NCI-H1436 (cell line): ENCODE measurements around the gene U2AF1.
"Not testable (repeated sequence)": the region's sequence is repeated elsewhere in the genome, so short reads cannot be mapped to it uniquely, and the experiment has no call there.

ENCODE experiments used
- DNase-seq: peaks from one replicate; lab custom pipeline; 2025; lab: John Stamatoyannopoulos, UW

U2AF1 gene

DNA sequence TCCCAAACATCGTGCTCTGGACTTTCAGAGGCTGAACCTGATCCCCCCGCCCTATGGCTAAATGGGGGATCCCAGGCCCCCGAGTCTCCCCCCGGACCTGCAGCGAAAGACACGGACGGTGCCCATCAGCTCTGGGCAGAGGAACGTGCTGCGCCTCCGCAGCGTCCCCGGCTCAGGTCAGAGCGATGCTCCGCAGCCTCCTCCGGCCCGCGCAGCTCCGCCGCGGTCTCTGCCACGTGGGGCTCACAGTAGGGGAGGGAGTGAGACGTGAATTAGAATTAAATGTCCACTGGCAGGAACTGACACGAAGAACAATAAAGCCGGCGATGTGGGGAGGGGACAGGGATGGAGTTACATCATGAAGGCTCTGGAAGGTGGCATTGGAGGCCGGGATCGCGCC is 30.7 kb downstream of the U2AF1 start:
- DNase-seq = not testable (repeated sequence)

DNA sequence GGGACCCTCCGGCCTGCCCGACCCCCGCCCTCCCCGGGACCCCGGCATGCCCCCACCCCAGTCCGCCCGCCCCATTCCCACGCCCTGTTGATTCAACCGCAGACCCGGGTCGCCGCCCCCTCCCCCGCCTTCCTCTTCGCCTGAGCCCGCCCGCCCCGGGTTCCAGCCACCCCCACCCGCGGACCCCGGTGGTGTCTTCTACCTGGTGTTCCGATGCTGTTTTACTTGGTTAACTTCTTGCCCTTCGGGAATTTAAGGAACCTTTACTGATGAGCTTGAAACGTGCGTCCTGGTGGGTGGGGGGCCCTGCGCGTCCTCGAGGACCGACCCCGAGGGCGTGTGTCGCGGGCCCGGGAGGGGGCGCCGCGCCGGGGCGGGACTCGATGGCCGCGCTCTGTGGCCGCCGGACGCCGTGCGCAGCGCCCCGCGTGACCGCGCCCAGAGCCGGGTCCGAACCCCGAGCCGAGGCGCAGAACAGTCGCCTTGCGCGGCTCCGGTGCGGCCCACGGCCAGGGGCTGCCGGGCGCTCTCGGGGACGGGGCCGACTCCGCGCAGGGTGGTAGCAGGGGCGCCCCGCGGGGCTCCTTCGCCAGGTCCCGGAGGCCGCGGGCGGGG is 31.2 kb downstream of the U2AF1 start:
- not testable (repeated sequence) for DNase-seq

DNA sequence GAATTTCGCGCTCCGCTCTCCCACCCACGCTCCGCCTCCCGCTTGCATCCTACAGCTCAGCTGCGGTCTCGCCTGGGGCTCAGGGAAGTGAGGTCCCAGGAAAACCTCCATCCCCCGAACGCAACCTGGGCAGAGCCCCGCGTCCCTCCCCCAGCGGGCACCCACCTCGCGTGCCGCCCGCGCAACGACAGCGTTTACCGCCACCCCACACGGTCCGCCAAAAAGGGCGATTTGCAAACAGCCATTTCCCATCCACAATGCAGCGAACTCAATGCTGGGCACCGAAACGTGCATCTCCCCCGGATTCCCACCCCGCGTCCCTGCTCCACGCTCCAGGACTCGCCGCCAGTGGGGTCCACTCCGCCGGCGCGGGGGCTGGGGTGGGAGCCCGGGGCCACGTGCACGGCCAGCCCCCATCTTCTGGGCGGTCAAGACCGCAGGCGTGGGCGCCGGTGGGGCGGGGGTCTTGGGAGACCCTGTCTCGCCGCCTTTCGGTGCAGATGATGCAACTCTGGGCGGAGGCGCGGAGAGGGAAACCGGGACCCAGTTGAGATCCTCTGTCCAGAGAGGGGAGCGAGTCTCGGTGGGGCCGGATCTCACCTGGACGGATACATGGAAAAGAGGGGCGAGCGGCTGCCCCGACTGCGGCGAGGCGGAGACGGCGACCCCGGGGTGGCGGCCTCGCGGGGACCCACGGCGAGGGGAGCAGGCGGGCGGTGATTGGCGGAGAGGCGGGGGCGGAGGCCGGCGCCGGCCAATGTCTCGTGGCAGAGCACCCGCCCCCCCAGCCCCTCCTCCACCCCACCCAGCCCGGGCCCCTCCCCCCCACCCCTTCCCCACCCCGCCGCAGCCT is 32.0 kb downstream of the U2AF1 start, which contains the start of gene CBS:
Gene CBS (minus strand): TSS at position 666 of the 853 bp plus-strand sequence. CDS start 3,642 bp downstream, outside the sequence.
- DNase-seq = not testable (repeated sequence)

GRCh38 chr21:43074401-43075169 is 32.8 kb downstream of the U2AF1 start:
- DNase-seq = not testable (repeated sequence)

DNA sequence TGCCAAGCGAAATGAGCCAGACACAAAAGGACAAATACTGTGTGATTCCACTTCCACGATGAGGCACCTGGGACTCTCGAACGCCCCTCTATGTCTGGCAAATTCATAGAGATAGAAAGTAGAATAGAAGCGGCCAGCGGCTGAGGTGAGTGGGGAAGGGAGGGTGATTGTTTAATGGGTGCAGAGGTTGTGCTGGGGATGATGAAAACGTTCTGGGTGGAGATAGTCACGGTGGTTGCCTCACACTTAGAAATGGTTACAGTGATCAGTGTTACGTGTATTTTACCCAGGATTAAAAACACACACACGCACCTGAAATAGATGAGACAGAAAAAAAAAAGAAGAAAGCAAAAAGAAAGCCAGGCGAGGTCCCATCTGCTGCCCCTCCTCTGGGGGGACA is 34.6 kb downstream of the U2AF1 start:
- not testable (repeated sequence) for DNase-seq

GRCh38 chr21:43069682-43070081 is 37.7 kb downstream of the U2AF1 start:
- not testable (repeated sequence) for DNase-seq

DNA sequence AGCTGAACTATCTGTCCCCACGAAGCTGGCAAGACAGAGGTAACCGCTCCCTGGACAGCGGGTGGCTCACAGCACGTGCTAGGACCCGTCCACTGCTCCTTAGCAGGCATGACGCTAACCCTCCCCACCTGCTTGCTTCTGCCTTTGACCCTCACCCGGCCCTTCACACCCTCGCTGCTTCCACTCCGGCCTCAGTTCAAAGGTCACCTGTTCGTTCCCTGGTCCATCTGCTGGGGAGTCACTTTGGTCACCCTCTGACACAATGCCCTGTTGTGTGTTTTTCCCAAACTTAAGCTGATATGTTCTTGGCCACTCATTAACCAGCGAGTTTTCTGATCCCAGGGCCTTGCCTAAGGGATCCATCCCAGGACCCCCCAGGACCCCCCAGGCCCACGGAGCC is 39.3 kb downstream of the U2AF1 start:
- not testable (repeated sequence) for DNase-seq

- DNase-seq = not testable (repeated sequence)
Observed at GRCh38 chr21:43066690-43067089, 40.7 kb downstream of the U2AF1 start.

DNA sequence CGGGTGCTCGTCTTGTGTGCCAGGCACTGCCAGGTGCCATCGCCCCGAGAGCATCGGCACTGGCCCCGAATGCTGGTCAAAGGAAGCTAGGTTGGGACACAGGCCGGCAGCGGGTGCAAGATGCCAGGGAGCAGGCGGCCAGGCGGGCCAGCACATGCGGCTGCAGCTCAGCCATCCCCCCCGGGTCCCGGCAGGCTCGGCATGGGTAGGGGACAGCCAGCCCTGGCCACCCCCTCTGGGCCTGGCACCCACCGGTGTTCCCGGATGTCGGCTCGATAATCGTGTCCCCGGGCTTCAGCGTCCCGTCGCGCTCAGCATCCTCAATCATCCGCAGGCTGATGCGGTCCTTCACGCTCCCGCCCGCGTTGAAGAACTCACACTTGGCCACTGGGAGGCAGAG is 41.4 kb downstream of the U2AF1 start:
- DNase-seq = not testable (repeated sequence)

GRCh38 chr21:43064265-43064917 is 43.0 kb downstream of the U2AF1 start:
- not testable (repeated sequence) for DNase-seq

DNA sequence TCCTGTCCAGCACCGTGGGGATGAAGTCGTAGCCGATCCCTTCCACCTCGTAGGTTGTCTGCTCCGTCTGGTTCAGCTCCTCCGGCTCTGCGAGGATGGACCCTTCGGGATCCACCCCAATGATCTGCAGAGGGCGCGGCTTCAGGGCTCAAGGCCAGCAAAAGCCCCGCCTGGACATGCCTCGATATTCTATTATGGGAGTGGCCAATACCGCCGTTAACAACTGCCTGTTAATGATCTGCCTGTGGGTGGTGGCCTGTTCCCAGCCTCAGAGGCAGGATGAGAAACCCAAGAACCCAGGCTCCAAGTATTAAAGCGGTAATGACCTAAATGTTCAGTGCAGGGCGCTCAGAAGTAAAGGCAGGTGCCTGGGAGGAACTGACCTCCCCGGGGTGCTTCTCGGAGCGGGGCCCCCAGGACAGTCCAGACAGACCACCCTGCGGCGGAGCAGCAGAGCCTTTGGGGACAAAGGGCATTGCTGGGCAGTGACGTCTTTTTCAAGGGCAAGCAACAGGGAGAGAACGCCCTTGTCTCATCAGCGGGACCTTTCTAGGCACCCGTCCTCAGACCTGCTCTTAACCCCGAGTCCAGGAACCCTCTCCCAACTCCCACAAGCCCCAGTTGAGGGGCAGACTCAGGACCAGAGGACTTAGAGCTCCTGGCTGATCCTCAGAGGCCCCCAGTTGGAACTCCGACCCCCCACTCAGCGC is 44.3 kb downstream of the U2AF1 start:
- DNase-seq = not testable (repeated sequence)

GRCh38 chr21:43053112-43053511 is 54.3 kb downstream of the U2AF1 start:
- DNase-seq = not testable (repeated sequence)

DNA sequence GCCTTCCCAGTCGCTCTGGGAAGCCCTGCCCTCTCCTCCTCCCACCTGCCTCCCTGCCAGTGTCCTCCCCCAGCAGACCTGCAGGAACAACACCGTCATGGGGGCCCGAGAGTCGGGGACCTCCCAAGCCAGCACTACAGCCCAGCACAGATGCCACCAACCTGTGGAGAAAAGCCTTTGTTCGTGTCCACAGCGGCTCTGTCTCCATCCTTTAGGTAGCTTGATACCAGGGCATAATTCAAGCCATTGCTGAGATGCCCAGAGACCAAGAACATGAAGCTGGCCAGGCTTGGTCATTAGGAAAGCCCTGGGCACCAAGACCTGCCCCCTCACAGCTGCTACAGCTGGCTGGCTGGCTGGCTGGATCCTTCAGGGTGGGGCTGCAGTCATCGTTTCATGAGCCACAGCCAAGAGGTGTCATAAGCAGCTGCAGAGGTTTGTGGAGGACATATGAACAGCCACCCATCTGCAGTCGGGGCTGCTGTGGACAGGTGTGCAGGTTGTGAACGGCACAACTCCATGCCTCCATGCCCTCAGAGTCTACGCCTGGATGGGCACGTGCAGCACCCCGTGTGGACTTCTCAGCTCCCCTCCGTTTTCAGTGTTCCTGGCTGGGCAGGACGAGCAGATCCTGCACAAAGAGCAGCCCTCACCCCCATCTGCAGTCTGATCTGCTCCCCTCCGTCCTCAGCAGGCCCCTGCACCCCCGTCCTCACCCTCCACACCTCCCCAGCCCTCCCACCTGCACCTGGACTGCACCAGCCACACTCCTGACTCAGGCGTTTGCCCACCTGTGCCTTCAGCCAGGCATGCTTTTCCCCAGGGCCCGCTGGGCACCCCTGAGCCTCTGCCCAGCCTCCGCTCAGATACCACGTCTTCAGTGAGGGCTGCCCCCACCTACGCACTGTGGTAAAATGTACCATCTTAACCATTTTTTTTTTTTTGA is 61.2 kb downstream of the U2AF1 start:
- DNase-seq = not testable (repeated sequence)

GRCh38 chr21:43045165-43045875 is 62.0 kb downstream of the U2AF1 start:
- DNase-seq = not testable (repeated sequence)

GRCh38 chr21:43044547-43044946 is 62.8 kb downstream of the U2AF1 start:
- not testable (repeated sequence) for DNase-seq

DNA sequence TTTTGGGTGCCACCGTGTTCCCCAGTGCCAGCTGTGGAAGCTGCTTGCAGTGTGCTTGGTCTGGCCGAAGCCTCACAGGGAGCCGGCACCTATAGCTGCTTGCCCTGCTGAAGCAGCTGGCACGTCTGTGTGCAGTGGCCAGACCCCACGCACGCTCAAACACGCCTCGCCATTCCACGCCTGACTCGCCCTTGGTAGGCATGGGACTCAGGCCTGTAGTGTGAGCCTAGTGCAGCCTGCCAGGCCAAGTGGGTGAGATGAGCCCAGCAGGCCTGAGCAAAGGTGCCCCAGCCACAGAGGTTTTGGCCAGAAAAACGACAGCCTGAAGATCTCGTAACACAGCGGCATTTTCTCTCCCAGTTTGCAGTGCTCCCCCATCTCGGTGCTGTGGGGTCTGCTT is 64.1 kb downstream of the U2AF1 start:
- DNase-seq = not testable (repeated sequence)
